Measurements from ENCODE around the gene MARCKS.

The MARCKS gene

GRCh38 chr6:113856625-113857555 is at the start of gene MARCKS:
TSS of gene MARCKS (plus strand) at chr6:113857345. CDS start at chr6:113857746, 401 bp downstream.
- FAIRE-seq, result no peak

DNA sequence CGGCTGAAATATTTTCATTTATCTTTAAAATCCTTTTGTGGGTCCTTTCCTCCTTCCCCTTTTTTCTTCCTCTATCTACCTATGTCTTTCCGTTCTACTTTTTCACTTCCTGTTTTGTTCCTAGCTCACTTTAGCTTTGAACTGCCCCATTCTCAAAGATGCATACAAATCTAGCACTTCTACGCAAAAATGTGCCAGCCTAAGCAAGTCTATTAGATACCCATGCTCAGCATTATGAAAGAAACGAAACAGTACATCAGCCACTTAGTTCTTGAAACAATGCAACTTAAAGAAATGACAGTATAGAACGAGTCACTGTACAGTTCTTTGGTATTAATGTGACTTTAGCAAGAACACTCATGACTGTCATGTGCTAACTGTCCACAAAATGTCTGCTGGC is 47.3 kb upstream of the MARCKS start:
- no peak for FAIRE-seq

- no peak for FAIRE-seq
Observed at GRCh38 chr6:113813142-113813541, 44.0 kb upstream of the MARCKS start.

- FAIRE-seq, result peak; percentile 94
Observed at GRCh38 chr6:113818578-113818977, 38.6 kb upstream of the MARCKS start.

GRCh38 chr6:113819169-113819830 is 37.8 kb upstream of the MARCKS start:
- peak; percentile 97 for FAIRE-seq

DNA sequence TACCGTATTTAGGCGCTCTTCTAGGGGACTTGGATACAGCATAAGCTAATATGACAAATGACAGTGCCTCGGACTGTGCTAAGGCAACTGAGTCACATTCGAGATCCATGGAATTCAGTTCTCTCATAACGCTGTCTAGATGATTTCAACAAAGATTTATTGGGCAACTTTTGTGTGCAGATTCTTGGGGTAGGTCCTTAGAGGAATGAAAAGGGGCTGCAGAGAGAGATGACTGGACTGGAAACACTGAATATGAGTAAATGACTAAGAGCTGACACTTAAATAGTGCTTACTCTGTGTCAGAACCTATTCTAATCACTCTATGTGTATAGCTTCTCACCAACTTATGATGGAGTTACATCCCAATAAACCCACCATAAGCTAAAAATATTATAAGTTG is 36.4 kb upstream of the MARCKS start:
- FAIRE-seq, result no peak

DNA sequence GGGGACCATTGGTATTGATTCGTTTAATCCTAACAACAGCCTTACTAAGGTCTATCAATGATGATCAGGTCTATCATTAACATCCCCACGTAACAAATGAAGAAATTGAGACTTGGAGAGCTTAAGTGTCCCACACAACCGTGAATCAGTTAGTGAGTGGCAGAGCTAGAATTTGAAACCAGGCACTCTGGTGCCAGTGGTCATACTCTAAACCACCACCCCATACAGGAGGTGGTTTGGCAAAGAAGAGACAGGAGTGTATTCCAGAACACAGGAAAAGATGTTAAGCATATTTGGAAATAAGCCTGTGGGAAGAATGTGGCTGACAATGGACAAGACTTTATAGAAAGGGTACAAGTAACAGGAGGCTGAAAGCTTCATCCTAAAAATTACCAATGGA is 35.7 kb upstream of the MARCKS start:
- no peak for FAIRE-seq

GRCh38 chr6:113823916-113824315 is 33.2 kb upstream of the MARCKS start:
- no peak for FAIRE-seq

- FAIRE-seq, result no peak
Observed at GRCh38 chr6:113824411-113824810, 32.7 kb upstream of the MARCKS start.

DNA sequence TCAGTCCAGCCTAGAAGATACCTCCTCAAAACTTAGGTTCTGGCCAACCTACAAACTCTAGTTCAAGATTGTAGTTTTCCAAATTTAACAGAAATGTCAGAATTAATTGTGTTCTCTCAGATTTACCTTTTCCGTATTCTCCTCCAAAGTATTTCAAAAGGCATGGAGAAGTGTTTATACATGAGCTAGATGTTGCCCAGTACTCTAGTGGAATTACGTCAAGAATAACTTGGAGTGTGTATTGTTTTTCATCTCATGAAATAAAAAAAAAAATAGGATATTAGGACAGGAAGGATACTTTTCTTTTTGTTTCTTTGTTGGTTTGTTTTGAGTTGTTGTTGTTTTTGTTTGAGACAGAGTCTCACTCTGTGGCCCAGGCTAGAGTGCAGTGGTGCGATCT is 32.3 kb upstream of the MARCKS start:
- FAIRE-seq, result no peak

- FAIRE-seq, result no peak
Observed at GRCh38 chr6:113825781-113826180, 31.4 kb upstream of the MARCKS start.

- no peak for FAIRE-seq
Observed at GRCh38 chr6:113828984-113829695, 28.0 kb upstream of the MARCKS start.

GRCh38 chr6:113829696-113830045 is 27.5 kb upstream of the MARCKS start:
- FAIRE-seq, result peak; percentile 17

- peak; percentile 90 for FAIRE-seq
Observed at GRCh38 chr6:113830140-113830539, 27.0 kb upstream of the MARCKS start.

- no peak for FAIRE-seq
Observed at GRCh38 chr6:113833537-113833936, 23.6 kb upstream of the MARCKS start.

GRCh38 chr6:113837170-113837569 is 20.0 kb upstream of the MARCKS start:
- no peak for FAIRE-seq

- FAIRE-seq, result no peak
Observed at GRCh38 chr6:113842165-113842564, 15.0 kb upstream of the MARCKS start.

- FAIRE-seq, result no peak
Observed at GRCh38 chr6:113843500-113844073, 13.6 kb upstream of the MARCKS start.

GRCh38 chr6:113846577-113846976 is 10.6 kb upstream of the MARCKS start:
- FAIRE-seq, result no peak

DNA sequence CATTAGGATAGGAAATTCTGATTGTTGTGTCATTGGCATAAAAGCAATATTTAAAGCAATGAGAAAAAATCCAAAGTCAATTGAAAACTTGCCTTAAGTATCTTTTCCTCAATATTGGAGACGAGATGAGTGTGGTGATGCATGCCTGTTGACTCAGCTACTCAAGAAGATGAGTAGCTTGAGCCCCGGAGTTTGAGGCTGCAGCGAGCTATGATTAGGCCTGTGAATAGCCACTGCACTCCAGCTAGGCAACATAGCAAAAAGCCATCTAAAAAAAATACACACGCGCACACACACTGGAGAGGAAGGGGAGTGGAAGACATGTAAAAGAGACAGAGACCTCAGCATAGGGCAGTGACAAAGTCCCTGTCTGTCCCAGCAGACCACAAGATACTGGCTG is 9.7 kb upstream of the MARCKS start:
- FAIRE-seq, result peak; percentile 30

- no peak for FAIRE-seq
Observed at GRCh38 chr6:113848280-113848679, 8.9 kb upstream of the MARCKS start.

GRCh38 chr6:113848811-113849210 is 8.3 kb upstream of the MARCKS start:
- FAIRE-seq, result no peak

DNA sequence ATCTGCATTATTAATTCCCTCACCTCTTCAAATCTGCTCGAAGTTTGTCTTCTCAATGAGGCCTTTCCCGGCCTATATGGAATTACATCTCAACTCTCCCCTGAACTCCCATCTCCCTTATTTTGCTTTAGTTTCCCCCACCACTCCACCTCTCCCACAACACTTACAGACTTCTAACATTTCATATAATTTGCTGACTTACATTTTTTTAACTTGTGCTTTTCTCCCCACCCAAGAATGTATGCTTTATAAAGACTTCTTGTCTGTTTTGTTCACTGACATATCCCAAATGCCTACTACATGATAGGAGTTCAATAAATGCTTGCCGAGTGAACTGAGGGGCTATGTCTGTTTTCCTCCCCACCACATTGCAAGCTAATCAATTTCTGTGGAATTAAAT is 3.9 kb upstream of the MARCKS start:
- no peak for FAIRE-seq
